MCF 10A (cell line): ENCODE measurements around the gene LAMB4. TPM values are rescaled to one million over a fixed set of nuclear protein-coding genes. Genes with fewer than 3 reads are reported as not detected.
A peak's percentile ranks its signal among the peaks of the same experiment; 100 is the strongest.

Source experiments
- BruUV-seq: library from RNA; stranded (reverse); fragments of 400-500 nt; replicated peaks from 2 replicates; lab custom pipeline; 2021; lab: Mats Ljungman, UMichigan
- CTCF ChIA-PET: fragments of 300-600 bp; sonication (Branson Sonifier 250); formaldehyde crosslinking; extraction: SDS; loops from one replicate; lab custom pipeline; 2021; ENCODE audit warnings: antibody characterized with exemption, inconsistent platforms; lab: Yijun Ruan, JAX
- POLR2A ChIA-PET: fragments of 300-600, 350-650 bp; sonication (Branson Sonifier 250); formaldehyde crosslinking; extraction: SDS; loops from one replicate; lab custom pipeline; 2020; ENCODE audit warnings: antibody characterized with exemption, inconsistent platforms; lab: Yijun Ruan, JAX
- DNase-seq: peaks from one replicate; pipeline ENCODE4 v3.0.0-alpha.2; 2018; ENCODE audit not compliant: unreplicated experiment
- H3K27ac Mint-ChIP-seq: one replicate; pipeline ENCODE4 v1.8.0; 2022; ENCODE audit warnings: mild to moderate bottlenecking, low read depth, mixed read lengths; ENCODE audit not compliant: unreplicated experiment
- H3K27me3 Mint-ChIP-seq: one replicate; pipeline ENCODE4 v1.8.0; 2022; ENCODE audit warnings: mixed read lengths; ENCODE audit not compliant: insufficient read depth, unreplicated experiment
- H3K36me3 Mint-ChIP-seq: one replicate; pipeline ENCODE4 v1.8.0; 2022; ENCODE audit warnings: mild to moderate bottlenecking, moderate library complexity, mixed read lengths; ENCODE audit not compliant: insufficient read depth, unreplicated experiment
- H3K4me1 Mint-ChIP-seq: one replicate; pipeline ENCODE4 v1.8.0; 2022; ENCODE audit warnings: mixed read lengths; ENCODE audit not compliant: insufficient read depth, unreplicated experiment
- H3K4me3 Mint-ChIP-seq: one replicate; pipeline ENCODE4 v1.8.0; 2022; ENCODE audit warnings: mild to moderate bottlenecking, moderate library complexity, mixed read lengths; ENCODE audit not compliant: unreplicated experiment
- H3K9me3 Mint-ChIP-seq: one replicate; pipeline ENCODE4 v1.8.0; 2022; ENCODE audit warnings: mixed read lengths; ENCODE audit not compliant: unreplicated experiment
- CTCF ChIP-seq: fragments of 200-600 bp; IDR thresholded peaks from one replicate; pipeline ENCODE4 v1.8.0; 2022; ENCODE audit warnings: antibody characterized with exemption, mild to moderate bottlenecking; ENCODE audit not compliant: unreplicated experiment
- intact Hi-C: fragments of 100-400 bp; cut with micrococcal nuclease; formaldehyde crosslinking; loops from 2 replicates; pipeline ENCODE4 v1.14.1; 2022
- total RNA-seq: library from RNA; stranded (reverse); gene quantifications from 2 replicates; pipeline ENCODE4 v1.2.3, GENCODE V29; 2022

Gene LAMB4
- total RNA-seq, 1 experiment from 2014 or later: 0.35 TPM

- H3K4me1 Mint-ChIP-seq: peaks cover 27% of the 10 kb centered on the region
Observed at GRCh38 chr7:108000875-108001763, 129.0 kb downstream of the LAMB4 start.

GRCh38 chr7:107999779-108000560 is 130.2 kb downstream of the LAMB4 start:
- ChIA-PET POLR2A (interaction anchor here (0.8 to 5.1 kb wide), 16 partner anchors 11 to 532 kb away, joined by 3 to 86 read pairs (median 7); partner anchors contain the start of genes CBLL1 and DLD), CTCF (interaction anchor here (0.6 to 3.0 kb wide), 8 partner anchors 17 to 1264 kb away, joined by 3 to 15 read pairs (median 4); no protein-coding TSS in a partner anchor)
- Mint-ChIP-seq H3K9me3 (no peaks in the 10 kb centered on the region), H3K27ac (peak overlapping the region; percentile 83), H3K36me3 (peaks cover 77% of the 10 kb centered on the region), H3K4me1 (peaks cover 37% of the 10 kb centered on the region), H3K4me3 (peak overlapping the region; percentile 86), H3K27me3 (no peaks in the 10 kb centered on the region)
- TF ChIP-seq CTCF: no peak
- intact Hi-C loops: loop anchor here (5.0 kb wide), 2 partner anchors 53 to 147 kb away; no protein-coding TSS in a partner anchor
- BruUV-seq: no TSS peak
- DNase-seq: no peak

More at GRCh38 chr7:108000875-108001763, 129.0 kb downstream of the LAMB4 start:
- no peak for TF ChIP-seq CTCF
- DNase-seq: peak; percentile 45
- intact Hi-C loops: no loop called here
- POLR2A ChIA-PET: interaction anchor here (0.6 to 5.9 kb wide), 14 partner anchors 11 to 79 kb away, joined by 3 to 86 read pairs (median 12); no protein-coding TSS in a partner anchor
- BruUV-seq: no TSS peak
- H3K27me3 Mint-ChIP-seq: no peaks in the 10 kb centered on the region
- peaks cover 66% of the 10 kb centered on the region for H3K36me3 Mint-ChIP-seq
- CTCF ChIA-PET: interaction anchor here (0.7 to 1.9 kb wide), 8 partner anchors 15 to 500 kb away, joined by 3 to 7 read pairs (median 4); no protein-coding TSS in a partner anchor
- no peaks in the 10 kb centered on the region for H3K9me3 Mint-ChIP-seq
- H3K4me3 Mint-ChIP-seq: peak overlapping the region; percentile 86
- peak overlapping the region; percentile 61 for H3K27ac Mint-ChIP-seq

- TF ChIP-seq CTCF: no peak
- BruUV-seq: TSS peak; percentile 65
- intact Hi-C loops: loop anchor here (5.0 kb wide), 2 partner anchors 52 to 148 kb away; no protein-coding TSS in a partner anchor
- Mint-ChIP-seq H3K36me3 (peaks cover 88% of the 10 kb centered on the region), H3K27me3 (no peaks in the 10 kb centered on the region), H3K27ac (peak overlapping the region; percentile 83), H3K9me3 (no peaks in the 10 kb centered on the region), H3K4me1 (peaks cover 33% of the 10 kb centered on the region), H3K4me3 (peak overlapping the region; percentile 86)
- ChIA-PET CTCF (interaction anchor here (0.9 to 3.0 kb wide), 6 partner anchors 18 to 147 kb away, joined by 3 to 15 read pairs (median 4); no protein-coding TSS in a partner anchor), POLR2A (interaction anchor here (0.6 to 5.1 kb wide), 27 partner anchors 10 to 531 kb away, joined by 3 to 86 read pairs (median 6); partner anchors contain the start of genes CBLL1 and DLD)
- no peak for DNase-seq
Observed at GRCh38 chr7:107998660-107999480, 131.3 kb downstream of the LAMB4 start.
